IMR-90 (cell line): ENCODE results near the gene NRL. TPM values are rescaled to one million over a fixed set of nuclear protein-coding genes. Genes with fewer than 3 reads are reported as not detected.

ENCODE experiments used
- ATAC-seq: fragments of 200-7000 bp; cut with Tn5 transposase; 2 replicates; pipeline ENCODE4 v1.9.1; 2020; ENCODE audit warnings: low read depth, mild to moderate bottlenecking, moderate library complexity
- BruUV-seq: library from RNA; stranded (reverse); fragments of 400-500 nt; replicated peaks from 2 replicates; lab custom pipeline; 2021; lab: Mats Ljungman, UMichigan
- CTCF ChIA-PET: fragments of 300-600 bp; formaldehyde crosslinking; extraction: SDS; loops from one replicate; lab custom pipeline; 2021; ENCODE audit warnings: antibody characterized with exemption; lab: Yijun Ruan, JAX
- POLR2A ChIA-PET: fragments of 300-600 bp; sonication (Branson Sonifier 250); formaldehyde crosslinking; loops from one replicate; lab custom pipeline; 2022; ENCODE audit warnings: antibody characterized with exemption; ENCODE audit not compliant: unreplicated experiment; lab: Charles Lee
- DNase-seq: peaks from one replicate; pipeline ENCODE4 v3.0.0; 2013
- H2AFZ ChIP-seq: replicated peaks from 2 replicates; pipeline ENCODE3; 2013; ENCODE audit warnings: low read length, mild to moderate bottlenecking; ENCODE audit not compliant: poor library complexity
- H2AK5ac ChIP-seq: 2 replicates; pipeline ENCODE4 v1.6.1; 2013; ENCODE audit warnings: low read depth, low read length, inconsistent platforms
- H2AK9ac ChIP-seq: replicated peaks from 2 replicates; pipeline ENCODE3; 2013; ENCODE audit warnings: mild to moderate bottlenecking, low read depth, low read length, moderate library complexity; ENCODE audit not compliant: poor library complexity
- H2BK120ac ChIP-seq: 2 replicates; pipeline ENCODE4 v1.6.1; 2013; ENCODE audit warnings: low read depth, low read length, inconsistent platforms
- H2BK15ac ChIP-seq: 3 replicates; pipeline ENCODE4 v1.6.1; 2013; ENCODE audit warnings: low read depth, low read length, inconsistent platforms
- H2BK20ac ChIP-seq: 2 replicates; pipeline ENCODE4 v1.6.1; 2013; ENCODE audit warnings: low read depth, mild to moderate bottlenecking, inconsistent platforms, low read length, moderate library complexity
- H2BK5ac ChIP-seq: 2 replicates; pipeline ENCODE4 v1.6.1; 2013; ENCODE audit warnings: mild to moderate bottlenecking, low read depth, low read length, inconsistent platforms; ENCODE audit not compliant: poor library complexity, severe bottlenecking
- H3K14ac ChIP-seq: replicated peaks from 2 replicates; pipeline ENCODE4 v1.6.1; 2013; ENCODE audit warnings: low read depth, low read length, inconsistent platforms
- H3K18ac ChIP-seq: 2 replicates; pipeline ENCODE4 v1.6.1; 2013; ENCODE audit warnings: low read depth, low read length, control low read depth
- H3K23ac ChIP-seq: 2 replicates; pipeline ENCODE4 v1.6.1; 2013; ENCODE audit warnings: low read depth, low read length, inconsistent platforms
- H3K27ac ChIP-seq: 2 replicates; pipeline ENCODE4 v1.5.1; 2013; ENCODE audit warnings: mild to moderate bottlenecking, control low read depth, low read length; ENCODE audit not compliant: insufficient read depth
- H3K27me3 ChIP-seq: 2 replicates; pipeline ENCODE4 v1.6.1; 2013; ENCODE audit warnings: low read length; ENCODE audit not compliant: control insufficient read depth, insufficient read depth
- H3K36me3 ChIP-seq: 2 replicates; pipeline ENCODE4 v1.6.1; 2013; ENCODE audit warnings: low read length, mixed read lengths; ENCODE audit not compliant: control insufficient read depth, insufficient read depth
- H3K4ac ChIP-seq: 2 replicates; pipeline ENCODE4 v1.6.1; 2013; ENCODE audit warnings: low read depth, low read length, inconsistent platforms
- H3K4me1 ChIP-seq: 2 replicates; pipeline ENCODE4 v1.6.1; 2013; ENCODE audit warnings: low read length, mixed read lengths; ENCODE audit not compliant: control insufficient read depth, insufficient read depth
- H3K4me2 ChIP-seq: 2 replicates; pipeline ENCODE4 v1.6.1; 2013; ENCODE audit warnings: low read depth, mild to moderate bottlenecking, control low read depth, low read length, moderate library complexity
- H3K4me3 ChIP-seq: 2 replicates; pipeline ENCODE4 v1.5.1; 2013; ENCODE audit warnings: low read depth, mild to moderate bottlenecking, control low read depth, low read length, moderate library complexity; ENCODE audit not compliant: insufficient read depth
- H3K56ac ChIP-seq: 2 replicates; pipeline ENCODE4 v1.6.1; 2013; ENCODE audit warnings: low read length, inconsistent platforms; ENCODE audit not compliant: insufficient read depth; ENCODE audit errors: extremely low read depth
- H3K79me1 ChIP-seq, 2 experiments: 2 replicates each; pipeline ENCODE4 v1.6.1; 2013; ENCODE audit warnings: low read length in 2 of 2, inconsistent platforms in 1 of 2, low read depth in 1 of 2
- H3K9ac ChIP-seq: 2 replicates; pipeline ENCODE4 v1.6.1; 2013; ENCODE audit warnings: low read depth, low read length, control low read depth
- H3K9me1 ChIP-seq: 2 replicates; pipeline ENCODE4 v1.6.1; 2013; ENCODE audit warnings: low read length, inconsistent platforms; ENCODE audit not compliant: insufficient read depth
- H3K9me3 ChIP-seq: 2 replicates; pipeline ENCODE4 v1.6.1; 2013; ENCODE audit warnings: low read length; ENCODE audit not compliant: control insufficient read depth, insufficient read depth
- H4K20me1 ChIP-seq: 2 replicates; pipeline ENCODE4 v1.6.1; 2013; ENCODE audit warnings: low read length, inconsistent platforms; ENCODE audit not compliant: insufficient read depth
- H4K5ac ChIP-seq: 2 replicates; pipeline ENCODE4 v1.6.1; 2013; ENCODE audit warnings: mild to moderate bottlenecking, low read depth, low read length, control low read depth
- H4K8ac ChIP-seq, 2 experiments: 2 replicates each; pipeline ENCODE4 v1.6.1; 2013; ENCODE audit warnings: low read depth in 2 of 2, low read length in 2 of 2, control low read depth in 1 of 2, inconsistent platforms in 1 of 2
- H4K91ac ChIP-seq: 2 replicates; pipeline ENCODE4 v1.6.1; 2013; ENCODE audit warnings: low read depth, low read length, inconsistent platforms; ENCODE audit not compliant: insufficient read depth
- BHLHE40 ChIP-seq: fragments of 150-350 bp; IDR thresholded peaks from 2 replicates; pipeline ENCODE4 v1.6.1; 2016; ENCODE audit warnings: mild to moderate bottlenecking, low read depth, low read length
- CEBPB ChIP-seq: IDR thresholded peaks from 2 replicates; pipeline ENCODE4 v1.6.1; 2012; ENCODE audit warnings: low read depth, low read length, improper control_type of control experiment
- CHD1 ChIP-seq: IDR thresholded peaks from 2 replicates; pipeline ENCODE4 v1.6.1; 2012; ENCODE audit warnings: low read depth, low read length, improper control_type of control experiment
- FOS ChIP-seq: fragments of 150-350 bp; IDR thresholded peaks from 2 replicates; pipeline ENCODE4 v1.6.1; 2016; ENCODE audit warnings: low read depth, low read length
- MAFK ChIP-seq: IDR thresholded peaks from 2 replicates; pipeline ENCODE4 v1.6.1; 2012; ENCODE audit warnings: low read depth, low read length, improper control_type of control experiment
- MAZ ChIP-seq: IDR thresholded peaks from 2 replicates; pipeline ENCODE4 v1.6.1; 2012; ENCODE audit warnings: low read depth, mild to moderate bottlenecking, low read length, improper control_type of control experiment, moderate library complexity, borderline replicate concordance
- MXI1 ChIP-seq: IDR thresholded peaks from 2 replicates; pipeline ENCODE4 v1.6.1; 2012; ENCODE audit warnings: low read depth, mild to moderate bottlenecking, low read length, moderate library complexity, borderline replicate concordance
- NFE2L2 ChIP-seq: fragments of 150-350 bp; IDR thresholded peaks from 2 replicates; pipeline ENCODE4 v1.6.1; 2016; ENCODE audit warnings: low read depth, mild to moderate bottlenecking, low read length
- RAD21 ChIP-seq: IDR thresholded peaks from 2 replicates; pipeline ENCODE4 v1.6.1; 2012; ENCODE audit warnings: low read length, improper control_type of control experiment
- RCOR1 ChIP-seq: IDR thresholded peaks from 2 replicates; pipeline ENCODE4 v1.6.1; 2012; ENCODE audit warnings: mild to moderate bottlenecking, low read length, improper control_type of control experiment; ENCODE audit not compliant: insufficient replicate concordance
- RFX5 ChIP-seq: IDR thresholded peaks from 2 replicates; pipeline ENCODE4 v1.8.0; 2012; ENCODE audit warnings: low read depth, mild to moderate bottlenecking, low read length, moderate library complexity
- SMC3 ChIP-seq: fragments of 150-350 bp; IDR thresholded peaks from 2 replicates; pipeline ENCODE4 v1.6.1; 2016; ENCODE audit warnings: low read depth, mild to moderate bottlenecking, antibody characterized with exemption, low read length, moderate library complexity
- WGBS, 2 experiments: methylation state at CpG; one replicate each; pipeline versions ENCODE4 v1.1.5 to v1.1.7; 2013; ENCODE audit warnings: missing lambda C conversion rate in 2 of 2; ENCODE audit not compliant: insufficient read length in 1 of 2; ENCODE audit errors: extremely low coverage in 2 of 2; 5-methylcytosine and 5-hydroxymethylcytosine counted together
- dilution Hi-C: fragments of 300-500 bp; cut with HindIII; formaldehyde crosslinking; loops from one replicate; pipeline ENCODE4 v1.14.3; 2018; ENCODE audit warnings: low sequenced_read_pairs; ENCODE audit not compliant: unreplicated experiment
- in situ Hi-C: fragments of 300-500 bp; cut with MboI; formaldehyde crosslinking; loops from 3 replicates; pipeline ENCODE4 v1.14.3; 2019; ENCODE audit warnings: low sequenced_read_pairs, inconsistent platforms, mixed read lengths
- intact Hi-C: fragments of 100-400 bp; cut with micrococcal nuclease; formaldehyde crosslinking; loops from 2 replicates; pipeline ENCODE4 v1.10.0; 2022
- polyA plus RNA-seq, 3 experiments: library from polyadenylated mRNA; depleted of rRNA; stranded (reverse); fragments of >200 nt; gene quantifications; 2 replicates each; pipeline ENCODE4 v1.2.3, GENCODE V29; 2012; ENCODE audit warnings: low replicate concordance in 1 of 3
- total RNA-seq: library from RNA; depleted of rRNA; stranded (reverse); fragments of >200 nt; gene quantifications from 2 replicates; pipeline ENCODE4 v1.2.3, GENCODE V29; 2012
- TF ChIP-seq, protein P1 (sequence below): fragments of 150-350 bp; IDR thresholded peaks from 2 replicates; pipeline ENCODE4 v1.6.1; 2017; ENCODE audit warnings: mild to moderate bottlenecking, antibody characterized with exemption, low read length, low read depth

The NRL gene
- total and polyA plus RNA-seq, 2 of the 4 experiments (the other 2 are of a cell fraction) = 0.18 to 0.70 TPM

- no peak for TF ChIP-seq FOS
- TF ChIP-seq CHD1 = no peak
These were observed 826 bp upstream of the NRL start (continued) for GRCh38 chr14:24115422-24116127.

GRCh38 chr14:24113801-24114531 lies 783 bp downstream of the NRL start:
- Histone ChIP-seq H3K79me1 (peaks cover 10 to 16% of the 10 kb centered on the region in 2 experiments; a peak in 2 of 4 replicates), H3K36me3 (peaks cover 7% of the 10 kb centered on the region; the same call in 1 of the 2 replicates), H4K5ac (peak overlapping the region; percentile 51), H3K9me3 (no peaks in the 10 kb centered on the region), H3K14ac (peak overlapping the region; percentile 78), H3K9ac (peak overlapping the region; percentile 76), H3K4me1 (peaks cover 3% of the 10 kb centered on the region; the same call in 1 of the 2 replicates), H4K20me1 (no peaks in the 10 kb centered on the region), H3K23ac (peak overlapping the region; percentile 95), H3K4me2 (peak overlapping the region; percentile 73), H2AK5ac (peak overlapping the region; percentile 72), H2AFZ (peak overlapping the region; percentile 98), H4K8ac (peak overlapping the region; percentile 94 to 99), H2BK20ac (peak overlapping the region; percentile 50), H4K91ac (peak overlapping the region; percentile 98), H2BK15ac (peak overlapping the region; percentile 33; the same call in 1 of the 3 replicates), H2AK9ac (peak overlapping the region; percentile 99), H2BK120ac (peak overlapping the region; percentile 86), H3K56ac (peak overlapping the region; percentile 94), H3K4me3 (peak overlapping the region; percentile 69), H3K27me3 (no peaks in the 10 kb centered on the region), H3K9me1 (peaks cover 8% of the 10 kb centered on the region; the same call in 1 of the 2 replicates), H2BK5ac (peak overlapping the region; percentile 90), H3K18ac (peak overlapping the region; percentile 46), H3K27ac (peak overlapping the region; percentile 87), H3K4ac (peak overlapping the region; percentile 97)
- CTCF ChIA-PET = interaction anchor here (0.7 to 1.8 kb wide), 4 partner anchors 8 to 55 kb away, joined by 3 to 7 read pairs (median 4); partner anchors contain the start of gene IRF9
- DNase-seq (peak; percentile 87), ATAC-seq (peak; percentile 52)
- 0% methylated on average over 24 of the region's 42 CpGs; no CpG with 5 or more reads in 1 of the 2 experiments for whole genome bisulfite sequencing, 2 experiments
- no TSS peak for BruUV-seq
- POLR2A ChIA-PET = interaction anchor here (1.0 to 1.8 kb wide), 2 partner anchors 22 to 33 kb away, joined by 6 to 7 read pairs; partner anchors contain the start of genes PSME1 and PSME2
- dilution Hi-C loops (no loop called here), intact Hi-C loops (loop anchor here (1.0 to 2.0 kb wide), 2 partner anchors 27 to 47 kb away; partner anchors contain the start of genes EMC9 and IRF9), in situ Hi-C loops (no loop called here)
- no peak for TF ChIP-seq RAD21
- TF ChIP-seq CEBPB = peak; percentile 97
- no peak for TF ChIP-seq BHLHE40
- peak; percentile 100 for TF ChIP-seq MAZ
- TF ChIP-seq, protein P1, sequence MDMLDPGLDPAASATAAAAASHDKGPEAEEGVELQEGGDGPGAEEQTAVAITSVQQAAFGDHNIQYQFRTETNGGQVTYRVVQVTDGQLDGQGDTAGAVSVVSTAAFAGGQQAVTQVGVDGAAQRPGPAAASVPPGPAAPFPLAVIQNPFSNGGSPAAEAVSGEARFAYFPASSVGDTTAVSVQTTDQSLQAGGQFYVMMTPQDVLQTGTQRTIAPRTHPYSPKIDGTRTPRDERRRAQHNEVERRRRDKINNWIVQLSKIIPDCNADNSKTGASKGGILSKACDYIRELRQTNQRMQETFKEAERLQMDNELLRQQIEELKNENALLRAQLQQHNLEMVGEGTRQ = 0 out of 2 replicates have a peak, but pooled peaks have one; percentile 14
- no peak for TF ChIP-seq NFE2L2
- no peak for TF ChIP-seq MAFK
- TF ChIP-seq RFX5 = no peak
- no peak for TF ChIP-seq RCOR1
- peak; percentile 89; the same call in 1 of the 2 replicates for TF ChIP-seq MXI1
- no peak for TF ChIP-seq SMC3
- TF ChIP-seq FOS = 0 out of 2 replicates have a peak, but pooled peaks have one; percentile 49
